ENCODE data around the gene EFCAB6.

The EFCAB6 gene

DNA sequence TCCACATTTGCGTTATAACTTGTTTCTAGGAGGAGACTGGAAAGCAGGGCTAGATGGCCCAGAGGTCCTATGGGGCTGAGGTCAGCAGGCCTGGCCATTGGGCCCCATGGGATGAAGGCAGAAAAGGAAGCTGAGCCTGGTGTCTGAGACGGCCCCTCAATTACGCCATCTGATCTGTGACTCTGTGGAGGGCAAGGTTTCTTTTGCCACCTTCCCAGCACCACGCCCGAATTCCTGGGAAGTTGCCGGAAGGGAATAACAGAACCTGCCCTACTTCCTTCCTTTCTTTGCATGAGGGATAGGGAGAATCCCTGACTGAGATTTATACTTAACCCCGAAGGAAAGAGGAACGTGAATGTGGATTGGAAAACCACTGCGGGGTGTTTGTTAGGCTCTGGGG lies 282.2 kb downstream of the EFCAB6 start:
- H3K9me3 Mint-ChIP-seq, result no peaks in the 10 kb centered on the region

DNA sequence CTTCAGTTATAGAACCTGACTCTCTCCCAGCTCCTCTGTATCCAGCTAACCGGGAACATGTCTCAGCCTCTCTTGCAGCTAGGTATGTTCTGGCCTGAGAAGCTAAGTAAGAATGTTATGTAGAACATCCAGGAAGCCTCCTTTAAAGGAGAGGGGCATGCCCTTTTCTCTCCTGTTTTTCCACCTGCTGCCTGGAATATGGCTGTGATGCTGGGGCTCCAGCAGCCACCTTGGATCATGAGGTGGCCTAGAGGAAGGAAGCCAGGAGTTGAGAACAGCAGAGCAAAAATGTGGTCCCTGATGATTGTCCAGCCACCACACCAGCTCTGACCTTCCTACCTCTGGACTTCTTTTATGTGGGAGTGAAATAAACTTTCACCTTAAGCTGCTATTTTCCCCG lies 282.6 kb downstream of the EFCAB6 start:
- Mint-ChIP-seq H3K4me3 (no peak overlapping the region), H3K9me3 (no peaks in the 10 kb centered on the region)

More for the DNA sequence above, 282.2 kb downstream of the EFCAB6 start:
- Mint-ChIP-seq H3K4me3 (no peak overlapping the region), H3K36me3 (ENCODE audit: low read depth) (no peaks in the 10 kb centered on the region), H3K27me3 (ENCODE audit: low read depth) (peaks cover 4% of the 10 kb centered on the region), H3K4me1 (no peaks in the 10 kb centered on the region), H3K27ac (no peak overlapping the region)
- TF ChIP-seq, protein P1, sequence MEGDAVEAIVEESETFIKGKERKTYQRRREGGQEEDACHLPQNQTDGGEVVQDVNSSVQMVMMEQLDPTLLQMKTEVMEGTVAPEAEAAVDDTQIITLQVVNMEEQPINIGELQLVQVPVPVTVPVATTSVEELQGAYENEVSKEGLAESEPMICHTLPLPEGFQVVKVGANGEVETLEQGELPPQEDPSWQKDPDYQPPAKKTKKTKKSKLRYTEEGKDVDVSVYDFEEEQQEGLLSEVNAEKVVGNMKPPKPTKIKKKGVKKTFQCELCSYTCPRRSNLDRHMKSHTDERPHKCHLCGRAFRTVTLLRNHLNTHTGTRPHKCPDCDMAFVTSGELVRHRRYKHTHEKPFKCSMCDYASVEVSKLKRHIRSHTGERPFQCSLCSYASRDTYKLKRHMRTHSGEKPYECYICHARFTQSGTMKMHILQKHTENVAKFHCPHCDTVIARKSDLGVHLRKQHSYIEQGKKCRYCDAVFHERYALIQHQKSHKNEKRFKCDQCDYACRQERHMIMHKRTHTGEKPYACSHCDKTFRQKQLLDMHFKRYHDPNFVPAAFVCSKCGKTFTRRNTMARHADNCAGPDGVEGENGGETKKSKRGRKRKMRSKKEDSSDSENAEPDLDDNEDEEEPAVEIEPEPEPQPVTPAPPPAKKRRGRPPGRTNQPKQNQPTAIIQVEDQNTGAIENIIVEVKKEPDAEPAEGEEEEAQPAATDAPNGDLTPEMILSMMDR (IDR thresholded peaks at IDR 0.05; ENCODE audit: unreplicated experiment in 3 of 3), result no peak

DNA sequence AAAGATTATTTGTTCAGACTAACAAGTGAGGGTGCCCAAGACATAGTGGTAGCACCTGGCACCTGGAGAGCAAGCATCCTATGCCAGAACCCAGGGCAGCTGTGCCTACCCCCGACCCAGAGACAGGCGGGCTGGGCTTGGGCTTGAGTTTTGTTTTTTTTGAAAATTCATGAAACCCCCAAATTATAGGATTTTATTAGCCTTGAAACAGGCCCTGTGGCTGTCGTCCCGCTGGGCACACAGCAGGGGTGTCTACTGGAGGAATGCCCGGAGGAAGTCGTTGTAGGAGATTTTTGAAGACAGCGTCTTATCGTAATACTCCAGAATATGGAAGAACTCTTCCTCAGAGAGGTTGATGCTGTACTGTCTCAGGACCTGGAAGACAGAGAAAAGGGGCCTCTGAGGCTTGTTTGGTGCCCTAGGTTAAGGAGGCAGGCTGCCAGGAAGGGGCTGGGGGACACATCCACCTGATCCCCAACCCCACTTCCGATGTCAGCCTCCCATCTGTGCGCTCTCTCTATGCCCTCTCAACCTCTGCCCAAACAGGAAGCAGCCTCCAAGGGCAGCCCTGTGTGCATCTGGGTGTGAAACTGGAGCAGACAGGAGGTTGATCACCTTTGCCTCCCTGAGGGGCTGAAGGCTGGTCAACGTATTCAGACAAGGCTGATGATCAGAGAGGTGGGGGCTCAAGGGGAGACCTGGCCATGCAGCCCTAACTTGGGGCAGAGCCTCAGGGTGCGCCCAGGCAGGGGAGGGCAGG lies 283.3 kb downstream of the EFCAB6 start:
- no peaks in the 10 kb centered on the region for H3K4me1 Mint-ChIP-seq

More for the DNA sequence above, 282.6 kb downstream of the EFCAB6 start:
- H3K4me1 Mint-ChIP-seq, result no peaks in the 10 kb centered on the region
- peaks cover 4% of the 10 kb centered on the region for H3K27me3 Mint-ChIP-seq (ENCODE audit: low read depth)
- H3K36me3 Mint-ChIP-seq (ENCODE audit: low read depth), result no peaks in the 10 kb centered on the region
- no peak overlapping the region for H3K27ac Mint-ChIP-seq
- TF ChIP-seq, protein P1 (IDR thresholded peaks at IDR 0.05; ENCODE audit: unreplicated experiment in 3 of 3), result no peak

DNA sequence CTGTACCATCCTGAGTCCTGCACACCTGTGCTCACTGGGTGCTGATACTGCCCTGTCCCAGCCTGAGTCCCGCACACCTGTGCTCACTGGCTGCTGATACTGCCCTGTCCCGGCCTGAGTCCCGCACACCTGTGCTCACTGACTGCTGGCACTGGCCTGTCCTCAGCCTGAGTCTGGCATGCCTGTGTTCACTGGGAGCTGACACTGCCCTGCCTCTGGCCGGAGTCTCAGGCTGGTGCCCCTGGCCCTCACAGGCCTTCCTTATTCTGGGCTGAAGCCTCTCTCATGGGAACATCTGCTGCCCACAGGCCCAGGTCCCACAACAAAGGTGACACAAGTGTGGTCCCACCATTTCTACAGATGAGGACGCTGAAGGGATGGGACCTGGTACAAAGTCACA lies 285.2 kb downstream of the EFCAB6 start:
- TF ChIP-seq, protein P1 (IDR thresholded peaks at IDR 0.05; ENCODE audit: unreplicated experiment in 3 of 3), result no peak
- H3K4me1 Mint-ChIP-seq, result no peaks in the 10 kb centered on the region
- peaks cover 4% of the 10 kb centered on the region for H3K27me3 Mint-ChIP-seq (ENCODE audit: low read depth)
- no peak overlapping the region for H3K27ac Mint-ChIP-seq
- H3K9me3 Mint-ChIP-seq, result no peaks in the 10 kb centered on the region
- no peaks in the 10 kb centered on the region for H3K36me3 Mint-ChIP-seq (ENCODE audit: low read depth)
- H3K4me3 Mint-ChIP-seq, result no peak overlapping the region

More for the DNA sequence above, 283.3 kb downstream of the EFCAB6 start:
- TF ChIP-seq, protein P1 (IDR thresholded peaks at IDR 0.05; ENCODE audit: unreplicated experiment in 3 of 3), result no peak
- Mint-ChIP-seq H3K27ac (no peak overlapping the region), H3K9me3 (no peaks in the 10 kb centered on the region), H3K4me3 (no peak overlapping the region), H3K36me3 (ENCODE audit: low read depth) (no peaks in the 10 kb centered on the region), H3K27me3 (ENCODE audit: low read depth) (peaks cover 4% of the 10 kb centered on the region)

DNA sequence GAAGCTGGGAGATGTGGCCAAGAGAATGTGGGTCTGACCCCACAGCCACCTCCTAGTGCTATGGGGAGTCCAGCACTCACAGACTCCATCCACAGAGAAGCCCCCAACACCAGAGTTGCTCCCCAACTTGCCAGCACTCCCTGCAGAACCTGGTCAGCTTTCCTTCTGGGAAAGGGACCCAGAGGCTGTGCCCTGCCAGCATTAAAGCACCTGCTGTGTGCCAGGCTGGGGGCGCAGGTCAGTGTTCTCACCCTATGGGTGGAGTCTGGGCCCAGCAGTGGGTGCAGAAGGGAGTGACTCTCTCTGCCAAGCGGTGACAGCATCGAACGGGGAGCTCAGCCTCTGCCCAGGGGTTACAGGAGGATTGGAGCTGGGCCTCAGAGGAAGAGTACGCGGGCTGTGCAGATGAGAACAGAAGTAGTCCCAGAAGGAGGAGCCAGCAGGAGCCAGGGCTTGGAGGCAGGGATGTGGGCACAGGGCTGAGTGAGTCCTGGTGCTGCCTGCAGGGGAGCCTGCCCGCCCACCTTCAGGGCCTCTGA lies 285.9 kb downstream of the EFCAB6 start:
- no peaks in the 10 kb centered on the region for H3K4me1 Mint-ChIP-seq
- H3K27me3 Mint-ChIP-seq (ENCODE audit: low read depth), result peaks cover 4% of the 10 kb centered on the region
- TF ChIP-seq, protein P1 (IDR thresholded peaks at IDR 0.05; ENCODE audit: unreplicated experiment in 3 of 3), result no peak
- no peak overlapping the region for H3K27ac Mint-ChIP-seq
- no peaks in the 10 kb centered on the region for H3K9me3 Mint-ChIP-seq
- no peaks in the 10 kb centered on the region for H3K36me3 Mint-ChIP-seq (ENCODE audit: low read depth)
- no peak overlapping the region for H3K4me3 Mint-ChIP-seq

DNA sequence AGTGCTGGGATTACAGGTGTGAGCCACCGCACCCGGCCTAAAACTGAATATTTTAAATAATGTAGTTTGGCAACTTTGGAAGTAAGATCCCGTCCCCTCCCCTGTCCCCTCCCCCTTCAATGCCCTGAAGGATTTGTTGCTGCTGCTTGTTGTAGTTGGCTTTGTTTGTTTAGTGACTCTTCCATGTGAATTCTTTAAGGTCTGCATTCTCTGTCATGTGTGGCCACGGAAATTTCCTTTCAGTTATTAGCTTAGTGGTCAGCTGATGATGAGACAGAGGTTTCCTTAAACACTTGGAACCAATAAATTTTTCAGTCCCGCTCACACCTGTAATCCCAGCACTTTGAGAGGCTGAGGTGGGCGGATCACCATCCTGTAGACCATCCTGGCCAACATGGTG lies 290.4 kb downstream of the EFCAB6 start:
- H3K4me1 Mint-ChIP-seq, result no peaks in the 10 kb centered on the region
- H3K9me3 Mint-ChIP-seq, result no peaks in the 10 kb centered on the region
- H3K36me3 Mint-ChIP-seq (ENCODE audit: low read depth), result no peaks in the 10 kb centered on the region
- peaks cover 9% of the 10 kb centered on the region for H3K27me3 Mint-ChIP-seq (ENCODE audit: low read depth)
- no peak overlapping the region for H3K27ac Mint-ChIP-seq
- H3K4me3 Mint-ChIP-seq, result no peak overlapping the region
- TF ChIP-seq, protein P1 (IDR thresholded peaks at IDR 0.05; ENCODE audit: unreplicated experiment in 3 of 3), result no peak
